ENCODE results near the gene KCNH5. TPM values are rescaled to one million over a fixed set of nuclear protein-coding genes. Genes with fewer than 3 reads are reported as not detected.

KCNH5 gene
- total RNA-seq, 2 experiments from 2014 or later = not detected

- H3K27me3 Mint-ChIP-seq = peaks cover 2% of the 10 kb centered on the region
- DNase-seq (no peak), ATAC-seq (no peak)
- CTCF ChIA-PET = no interaction called here
- POLR2A ChIA-PET = no interaction called here
- H3K36me3 Mint-ChIP-seq (ENCODE audit: low read depth) = no peaks in the 10 kb centered on the region
- no peak overlapping the region for H3K4me3 Mint-ChIP-seq
- TF ChIP-seq CTCF (IDR thresholded peaks at IDR 0.05) = no peak
- no peaks in the 10 kb centered on the region for H3K9me3 Mint-ChIP-seq
- no peaks in the 10 kb centered on the region for H3K4me1 Mint-ChIP-seq (ENCODE audit: low read depth)
- H3K27ac Mint-ChIP-seq = no peak overlapping the region
- intact Hi-C loops (cut with micrococcal nuclease) = no loop called here
Measured at GRCh38 chr14:63027719-63028118, 17.5 kb downstream of the KCNH5 start.

- no peak overlapping the region for H3K27ac Mint-ChIP-seq
- no peaks in the 10 kb centered on the region for H3K36me3 Mint-ChIP-seq (ENCODE audit: low read depth)
- H3K9me3 Mint-ChIP-seq = no peaks in the 10 kb centered on the region
- no peaks in the 10 kb centered on the region for H3K27me3 Mint-ChIP-seq
- POLR2A ChIA-PET = no interaction called here
- H3K4me1 Mint-ChIP-seq (ENCODE audit: low read depth) = no peaks in the 10 kb centered on the region
- H3K4me3 Mint-ChIP-seq = no peak overlapping the region
- intact Hi-C loops (cut with micrococcal nuclease) = no loop called here
- DNase-seq (no peak), ATAC-seq (no peak)
- CTCF ChIA-PET = no interaction called here
- TF ChIP-seq CTCF (IDR thresholded peaks at IDR 0.05) = no peak
Measured at GRCh38 chr14:63026491-63026890, 18.8 kb downstream of the KCNH5 start.

- ChIA-PET CTCF (no interaction called here), POLR2A (no interaction called here)
- no peaks in the 10 kb centered on the region for H3K36me3 Mint-ChIP-seq (ENCODE audit: low read depth)
- intact Hi-C loops (cut with micrococcal nuclease) = no loop called here
- no peak overlapping the region for H3K27ac Mint-ChIP-seq
- DNase-seq = no peak
- TF ChIP-seq CTCF (IDR thresholded peaks at IDR 0.05) = no peak
- no peaks in the 10 kb centered on the region for H3K9me3 Mint-ChIP-seq
- no peak overlapping the region for H3K4me3 Mint-ChIP-seq
- no peak for ATAC-seq
- no peaks in the 10 kb centered on the region for H3K27me3 Mint-ChIP-seq
- no peaks in the 10 kb centered on the region for H3K4me1 Mint-ChIP-seq (ENCODE audit: low read depth)
Measured at GRCh38 chr14:63014621-63015020, 30.6 kb downstream of the KCNH5 start.

GRCh38 chr14:63012171-63012570, 33.1 kb downstream of the KCNH5 start:
- TF ChIP-seq CTCF (IDR thresholded peaks at IDR 0.05) = no peak
- POLR2A ChIA-PET = no interaction called here
- Mint-ChIP-seq H3K4me3 (no peak overlapping the region), H3K36me3 (ENCODE audit: low read depth) (no peaks in the 10 kb centered on the region), H3K9me3 (no peaks in the 10 kb centered on the region), H3K4me1 (ENCODE audit: low read depth) (no peaks in the 10 kb centered on the region), H3K27me3 (no peaks in the 10 kb centered on the region), H3K27ac (no peak overlapping the region)
- CTCF ChIA-PET = no interaction called here
- ATAC-seq = no peak
- intact Hi-C loops (cut with micrococcal nuclease) = no loop called here
- no peak for DNase-seq

- TF ChIP-seq CTCF (IDR thresholded peaks at IDR 0.05) = no peak
- Mint-ChIP-seq H3K9me3 (no peaks in the 10 kb centered on the region), H3K36me3 (ENCODE audit: low read depth) (no peaks in the 10 kb centered on the region), H3K4me3 (no peak overlapping the region), H3K4me1 (ENCODE audit: low read depth) (no peaks in the 10 kb centered on the region), H3K27me3 (no peaks in the 10 kb centered on the region), H3K27ac (no peak overlapping the region)
- ATAC-seq = no peak
- no peak for DNase-seq
- ChIA-PET POLR2A (no interaction called here), CTCF (no interaction called here)
- intact Hi-C loops (cut with micrococcal nuclease) = no loop called here
Measured at GRCh38 chr14:63011623-63012022, 33.6 kb downstream of the KCNH5 start.

All from activated CD8-positive, alpha-beta T cell treated with anti-CD3 and anti-CD28 coated beads for 36 hours (primary cell).